CD4-positive, alpha-beta T cell treated with Interleukin-17A for 4 hours (primary cell): Measurements from ENCODE around the gene LCN12.

Source experiments
- DNase-seq: peaks from one replicate; pipeline ENCODE4 v3.0.0-alpha.2; 2020; ENCODE audit warnings: mixed read lengths

Gene LCN12

GRCh38 chr9:136974817-136975535, 22.9 kb downstream of the LCN12 start:
- DNase-seq, result peak; percentile 48

- peak; percentile 45 for DNase-seq
Observed at GRCh38 chr9:136975644-136976043, 23.6 kb downstream of the LCN12 start.

GRCh38 chr9:136977223-136977622, 25.1 kb downstream of the LCN12 start, which contains the start of gene PTGDS:
TSS of gene PTGDS (plus strand) at chr9:136977504. CDS start at chr9:136977579, 75 bp downstream.
- no peak for DNase-seq

GRCh38 chr9:136977649-136978072, 25.6 kb downstream of the LCN12 start:
- no peak for DNase-seq

- DNase-seq, result peak; percentile 63
Observed at GRCh38 chr9:136978073-136978864, 26.2 kb downstream of the LCN12 start.

GRCh38 chr9:136978865-136979544, 26.9 kb downstream of the LCN12 start:
- DNase-seq, result no peak

GRCh38 chr9:136979769-136980587, 27.9 kb downstream of the LCN12 start:
- no peak for DNase-seq

- no peak for DNase-seq
Observed at GRCh38 chr9:136980669-136981478, 28.8 kb downstream of the LCN12 start.

- no peak for DNase-seq
Observed at GRCh38 chr9:136981588-136982231, 29.6 kb downstream of the LCN12 start.

GRCh38 chr9:136982232-136983051, 30.4 kb downstream of the LCN12 start, which contains the start of gene LCNL1:
TSS of gene LCNL1 (plus strand) at chr9:136982993. CDS start at chr9:136983587, 594 bp downstream.
- no peak for DNase-seq

- no peak for DNase-seq
Observed at GRCh38 chr9:136983167-136983566, 31.1 kb downstream of the LCN12 start.

GRCh38 chr9:136983656-136984314, 31.7 kb downstream of the LCN12 start:
- DNase-seq, result no peak

- no peak for DNase-seq
Observed at GRCh38 chr9:136984464-136985026, 32.5 kb downstream of the LCN12 start.

GRCh38 chr9:136985027-136985602, 33.0 kb downstream of the LCN12 start:
- DNase-seq, result no peak

GRCh38 chr9:136985853-136986252, 33.8 kb downstream of the LCN12 start:
- DNase-seq, result no peak

GRCh38 chr9:136988872-136989271, 36.8 kb downstream of the LCN12 start:
- no peak for DNase-seq

- no peak for DNase-seq
Observed at GRCh38 chr9:136990242-136990911, 38.3 kb downstream of the LCN12 start.
